HG02943 (cell line): ENCODE results near the gene RPAIN.
"Not testable (repeated sequence)": the region's sequence is repeated elsewhere in the genome, so short reads cannot be mapped to it uniquely, and the experiment has no call there.

ENCODE experiments used
- ATAC-seq: cut with Tn5 transposase; IDR thresholded peaks from one replicate; pipeline ENCODE4 v1.9.1; 2021; ENCODE audit warnings: mild to moderate bottlenecking, low read depth, moderate library complexity; ENCODE audit not compliant: unreplicated experiment

The RPAIN gene

DNA sequence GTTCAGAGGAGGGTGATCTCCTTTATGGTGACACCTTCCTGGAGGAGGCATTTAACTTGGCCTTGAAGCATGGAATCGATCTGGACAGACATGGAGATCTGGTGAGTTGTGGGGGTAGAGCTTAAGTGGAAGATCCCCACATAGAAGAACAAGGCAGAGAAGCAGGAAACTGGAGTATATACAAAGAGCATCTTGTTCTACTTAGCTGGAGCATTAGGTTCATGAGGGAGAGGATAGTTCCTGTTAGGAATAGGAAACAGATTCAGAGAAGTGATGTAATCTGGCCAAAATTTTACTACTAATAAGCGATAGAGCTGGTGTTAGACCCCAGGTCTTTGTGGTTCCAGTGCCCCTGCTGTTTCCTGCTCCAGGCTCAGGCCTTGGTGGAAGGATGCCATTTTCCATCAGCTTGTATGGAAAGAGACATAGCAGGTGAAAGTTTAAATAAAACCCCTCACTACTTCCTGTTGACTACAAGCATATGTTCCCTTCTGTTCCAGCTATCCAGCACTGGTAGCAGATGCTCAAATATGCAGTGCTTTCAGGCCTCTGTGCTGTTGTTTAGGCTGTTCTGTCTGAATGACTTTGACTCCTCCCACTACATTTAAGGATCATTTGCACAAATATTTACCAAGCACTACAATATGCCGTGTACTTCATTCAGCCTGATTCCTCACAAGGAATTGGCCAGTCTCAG lies 9.4 kb downstream of the RPAIN start:
- ATAC-seq: no peak

DNA sequence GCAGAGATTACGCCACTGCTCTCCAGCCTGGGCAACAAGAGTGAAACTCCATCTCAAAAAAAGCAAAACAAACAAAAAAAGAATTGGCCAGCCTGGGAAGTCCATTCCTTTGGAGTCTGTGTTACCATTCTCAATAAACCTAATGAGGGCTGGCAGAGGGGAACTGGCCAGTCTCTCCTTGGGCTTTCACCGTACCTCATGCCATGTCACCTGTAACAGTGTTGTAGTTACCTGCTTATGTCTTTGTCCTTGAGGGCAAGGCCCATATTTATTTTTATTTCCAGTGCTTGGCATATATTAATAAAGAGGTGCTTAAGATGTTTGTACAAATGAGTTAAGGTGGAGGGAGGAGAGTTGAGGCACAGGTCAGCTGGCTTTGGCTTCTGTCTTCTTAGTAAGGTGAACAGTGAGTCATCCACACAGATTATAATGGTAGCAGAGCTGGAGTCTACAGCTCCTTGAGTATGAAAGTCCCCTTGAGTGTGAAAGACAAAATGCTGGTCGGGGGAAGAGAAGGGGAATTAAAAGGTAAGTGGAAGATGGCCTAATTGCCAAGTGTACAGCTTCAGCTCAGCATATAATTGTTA lies 10.5 kb downstream of the RPAIN start:
- ATAC-seq: no peak

DNA sequence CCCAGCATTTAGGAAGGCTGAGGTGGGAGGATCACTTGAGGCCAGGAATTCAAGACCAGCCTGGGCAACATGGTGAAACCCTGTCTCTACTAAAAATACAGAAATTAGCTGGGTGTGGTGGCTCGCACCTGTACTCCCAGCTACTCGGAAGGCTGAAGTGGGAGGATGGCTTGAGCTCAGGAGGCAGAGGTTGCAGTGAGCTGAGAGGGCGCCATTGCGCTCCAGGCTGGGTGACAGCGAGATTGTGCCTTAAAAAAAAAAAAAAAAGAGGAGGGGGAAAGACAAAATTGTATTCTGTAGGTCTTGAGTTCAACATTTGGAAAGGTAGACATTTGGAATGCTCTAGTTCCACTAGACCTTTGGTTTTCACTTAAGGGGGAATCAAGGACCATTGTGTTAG lies 11.3 kb downstream of the RPAIN start:
- not testable (repeated sequence) for ATAC-seq

DNA sequence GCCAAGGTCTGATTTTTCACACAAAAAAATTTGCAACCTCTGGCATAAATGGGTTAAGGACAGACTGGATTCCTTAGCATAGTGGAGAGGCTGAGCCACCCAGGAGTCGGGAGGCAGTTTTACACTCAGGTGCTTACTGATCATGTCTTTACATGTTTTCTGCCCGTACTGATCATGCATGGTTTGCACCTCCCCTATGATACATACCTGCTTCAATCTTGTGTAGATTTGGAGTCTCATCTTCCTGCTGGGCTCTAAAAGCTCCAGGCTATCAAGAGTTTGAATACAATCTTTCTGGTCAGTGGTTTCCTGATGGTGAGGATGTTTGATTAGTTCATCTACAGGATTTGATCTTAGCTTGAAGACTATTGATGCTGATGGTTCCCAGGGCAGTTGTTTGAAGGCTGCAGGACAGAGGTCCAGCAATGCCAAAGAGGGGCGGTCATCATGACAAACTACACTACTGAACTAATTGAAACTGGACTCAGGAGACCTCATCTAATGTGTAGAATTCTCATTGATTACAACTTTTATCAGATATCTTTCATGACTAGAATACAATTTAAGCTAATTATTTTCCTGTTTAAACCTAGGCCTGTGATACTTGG lies 12.1 kb downstream of the RPAIN start:
- no peak for ATAC-seq

DNA sequence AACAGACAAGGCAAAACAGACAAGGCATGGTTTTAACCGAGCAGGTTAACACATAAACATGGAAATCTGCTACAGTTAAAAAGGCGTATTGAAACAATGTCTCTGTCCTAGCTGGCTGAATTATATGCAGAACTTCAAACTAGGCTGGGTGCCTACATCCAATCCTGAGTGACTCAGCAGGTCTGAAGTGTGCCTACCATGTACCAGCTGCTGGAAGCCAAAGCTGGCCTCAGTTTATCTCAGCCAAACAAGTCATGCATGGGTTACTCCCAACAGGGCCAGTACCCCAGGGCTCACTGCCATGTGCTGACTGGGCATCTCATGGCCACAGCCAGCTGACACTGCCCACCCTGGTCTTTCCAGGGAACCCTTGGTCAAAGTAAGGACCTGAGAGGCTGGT lies 15.0 kb downstream of the RPAIN start:
- no peak for ATAC-seq

DNA sequence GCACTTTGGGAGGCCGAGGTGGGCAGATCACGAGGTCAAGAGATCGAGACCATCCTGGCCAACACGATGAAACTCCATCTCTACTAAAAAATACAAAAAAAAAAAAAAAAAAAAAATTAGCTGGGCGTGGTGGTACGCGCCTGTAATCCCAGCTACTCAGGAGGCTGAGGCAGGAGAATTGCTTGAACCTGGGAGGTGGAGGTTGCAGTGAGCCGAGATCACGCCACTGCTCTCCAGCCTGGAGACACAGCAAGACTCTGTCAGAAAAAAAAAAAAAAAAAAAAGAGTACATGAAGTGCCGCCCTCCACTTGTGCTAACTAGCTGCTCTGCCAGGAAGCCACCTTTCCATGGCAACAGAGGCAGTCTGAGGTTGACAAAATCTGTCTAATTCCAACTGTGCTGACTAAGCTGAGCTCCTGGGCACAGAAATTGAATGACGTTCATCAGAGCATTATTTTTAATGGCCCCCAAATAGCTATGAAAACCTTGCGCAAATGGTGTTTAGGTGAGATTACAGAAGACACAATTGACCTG lies 15.9 kb downstream of the RPAIN start:
- not testable (repeated sequence) for ATAC-seq

DNA sequence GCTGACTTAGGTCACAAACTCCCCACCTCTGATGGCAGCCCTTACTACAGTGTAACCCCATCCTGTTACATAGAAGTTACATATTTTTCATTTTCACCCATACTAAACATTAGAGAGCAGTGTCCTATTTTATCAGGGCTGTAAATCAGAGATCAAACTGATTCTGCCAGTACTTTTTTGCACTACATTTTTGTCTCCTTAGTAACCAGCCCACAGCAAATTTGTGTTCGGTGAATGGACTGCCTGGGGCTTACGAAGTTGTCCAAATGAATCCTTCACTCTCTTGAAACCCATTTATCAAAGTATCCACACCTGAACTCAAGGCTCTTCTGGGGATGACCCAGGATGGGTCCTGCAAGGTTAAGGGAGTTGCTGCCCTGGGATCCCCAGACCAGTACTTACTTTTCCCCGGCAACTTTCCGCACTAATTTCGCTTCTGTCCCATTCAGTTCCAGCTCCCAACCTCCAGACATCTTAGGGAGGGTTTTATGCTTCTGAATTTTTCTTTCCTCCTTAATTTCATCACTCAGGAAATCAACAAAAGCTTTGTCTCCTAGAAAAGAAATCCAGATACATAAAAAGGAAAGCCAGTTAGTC lies 17.8 kb downstream of the RPAIN start:
- no peak for ATAC-seq

DNA sequence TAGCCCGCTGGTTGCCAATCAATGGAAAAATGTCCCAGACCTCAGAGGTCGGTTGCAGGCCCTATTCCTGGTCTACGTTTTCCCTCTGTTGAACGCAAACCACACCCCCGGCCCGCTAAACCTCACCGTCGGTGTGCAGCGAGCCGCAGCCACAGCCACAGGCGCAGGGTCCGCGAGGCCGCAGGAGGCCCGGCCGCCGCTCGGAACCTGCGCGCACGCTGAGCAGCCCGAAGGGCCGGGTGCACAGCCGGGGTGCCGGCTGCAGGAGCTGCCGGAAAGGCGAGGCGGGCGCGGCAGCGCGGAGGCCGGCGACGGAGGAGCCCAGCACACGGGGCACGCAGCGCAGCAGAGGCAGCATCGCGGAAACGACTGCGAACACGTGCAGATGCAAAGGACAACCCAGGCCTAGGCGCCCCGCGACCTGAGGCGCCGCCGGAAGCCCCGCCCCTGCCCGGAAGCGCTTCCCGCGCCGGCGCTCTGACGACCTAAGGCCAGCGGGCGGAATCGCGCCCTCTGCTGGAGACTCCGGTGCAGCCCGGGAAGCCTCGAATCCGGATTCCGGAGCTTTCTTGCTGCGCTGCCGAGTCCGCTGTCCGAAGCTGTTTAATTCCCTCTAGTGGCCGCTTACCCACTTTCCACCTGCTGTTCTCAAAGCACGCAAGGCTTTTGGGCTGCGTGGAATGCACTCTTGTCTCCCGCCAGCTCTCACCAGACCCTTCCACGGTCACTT lies 18.9 kb downstream of the RPAIN start, which contains the start of gene C1QBP:
Gene C1QBP, minus strand, starts transcription at position 440 of the 730 bp plus-strand sequence. Its CDS starts 82 bp downstream, at position 358.
- peak; percentile 68 for ATAC-seq

DNA sequence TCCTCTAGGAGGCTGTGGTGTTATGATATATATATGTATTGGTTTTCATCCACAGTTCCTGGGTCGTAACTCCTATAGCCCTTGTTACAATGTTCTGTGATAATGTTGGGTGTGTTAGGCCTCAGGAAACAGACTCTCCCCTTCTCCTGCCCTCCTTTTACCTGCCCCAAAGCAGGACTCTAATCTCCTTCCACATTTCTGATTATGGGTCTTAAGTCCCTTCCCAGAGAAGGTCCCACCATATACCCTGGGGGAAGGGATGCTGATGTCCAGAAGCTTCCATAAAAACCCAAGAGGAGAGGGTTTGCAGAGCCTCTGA lies 19.4 kb downstream of the RPAIN start:
- peak; percentile 17 for ATAC-seq

DNA sequence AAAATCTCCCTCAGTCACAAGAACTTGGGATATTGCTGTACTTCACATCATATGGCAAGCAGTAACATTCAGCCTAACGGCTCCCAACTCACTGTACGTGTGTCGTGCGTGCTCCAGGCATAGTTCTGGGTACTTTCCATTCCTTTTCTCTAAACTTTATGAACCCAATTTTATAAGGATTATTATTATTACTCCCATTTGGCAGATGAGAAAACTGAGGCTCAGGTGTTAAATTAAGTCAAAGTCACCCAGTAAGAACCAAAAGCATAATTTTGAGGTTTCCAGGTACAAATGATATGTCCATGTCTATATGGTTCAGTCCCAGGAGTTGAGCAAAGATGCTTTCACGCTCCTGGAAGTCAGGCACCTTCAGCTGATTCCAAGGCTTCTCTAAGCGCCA lies 23.7 kb downstream of the RPAIN start:
- no peak for ATAC-seq

DNA sequence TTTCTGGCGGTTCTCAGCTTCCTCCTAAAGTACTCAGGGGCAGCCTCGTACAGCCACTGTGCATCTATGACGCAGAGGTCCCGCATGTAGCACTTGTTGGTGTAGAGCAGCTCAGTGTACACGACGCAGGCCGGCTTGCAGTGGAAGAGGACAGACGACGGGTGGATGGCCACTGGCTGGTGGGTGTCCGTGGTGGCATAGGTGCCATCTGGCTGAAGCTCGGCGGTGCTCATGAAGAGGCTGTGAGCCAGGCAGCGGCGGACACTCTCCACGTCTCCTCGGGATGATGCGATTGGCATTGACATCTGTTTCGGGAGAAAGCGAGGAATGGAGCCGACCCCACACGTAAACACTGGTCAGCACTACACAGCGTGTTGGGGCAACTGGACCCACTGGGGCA lies 24.2 kb downstream of the RPAIN start:
- ATAC-seq: no peak

DNA sequence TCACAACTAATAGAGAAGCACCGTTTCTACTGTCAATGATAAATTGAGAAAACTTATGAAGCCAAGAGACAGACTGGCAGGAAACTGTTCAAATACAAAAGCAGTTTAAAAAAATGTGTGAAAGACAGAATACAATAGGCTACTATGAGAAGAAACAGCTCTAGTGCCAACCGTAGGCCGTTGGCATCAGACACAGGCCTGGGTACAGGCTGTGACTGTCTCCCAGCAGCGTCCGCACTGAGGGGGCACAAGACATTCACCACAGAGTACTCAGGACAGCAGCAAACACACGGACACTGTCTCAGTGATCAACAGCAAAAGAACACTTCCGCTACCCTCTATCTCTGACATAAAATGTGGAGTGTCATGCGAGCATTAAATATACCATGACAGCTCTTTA lies 26.8 kb downstream of the RPAIN start:
- no peak for ATAC-seq

DNA sequence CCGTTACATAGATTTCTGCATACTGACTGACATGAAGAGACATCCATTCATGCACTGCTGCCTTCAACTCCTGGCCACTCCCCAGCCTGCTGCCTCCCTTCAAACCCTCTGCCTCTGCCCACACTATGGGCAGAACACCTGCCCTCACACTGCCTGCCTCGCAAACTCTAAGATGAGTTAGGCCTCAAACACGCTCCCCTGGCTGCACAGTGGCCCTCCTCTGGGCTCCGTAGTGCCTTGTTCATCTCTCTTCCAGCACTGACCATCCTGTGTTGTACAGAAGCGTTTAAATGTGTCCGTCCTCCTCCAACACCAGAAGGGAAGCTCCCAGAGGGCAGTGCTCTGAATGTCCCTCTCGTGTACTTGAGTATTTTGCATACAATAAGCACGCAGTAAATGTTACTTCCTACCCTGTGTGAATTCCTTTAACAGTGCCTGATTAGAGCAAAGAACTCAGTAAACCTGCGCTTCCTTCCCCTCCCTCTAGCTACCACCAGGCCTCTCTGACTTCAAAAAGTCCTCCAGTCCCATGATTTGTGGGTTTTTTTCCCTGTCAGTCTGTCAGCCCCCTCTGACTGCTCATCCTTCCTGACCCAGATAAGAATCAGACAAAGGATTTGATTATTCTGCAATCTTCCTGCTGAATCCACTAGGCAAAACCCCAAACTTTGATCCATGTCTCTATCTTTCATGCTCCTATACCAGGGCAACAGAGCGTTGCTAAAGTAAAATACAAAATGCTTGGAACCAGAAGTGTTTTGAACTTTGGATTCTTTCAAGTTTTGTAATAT lies 44.9 kb downstream of the RPAIN start:
- no peak for ATAC-seq

DNA sequence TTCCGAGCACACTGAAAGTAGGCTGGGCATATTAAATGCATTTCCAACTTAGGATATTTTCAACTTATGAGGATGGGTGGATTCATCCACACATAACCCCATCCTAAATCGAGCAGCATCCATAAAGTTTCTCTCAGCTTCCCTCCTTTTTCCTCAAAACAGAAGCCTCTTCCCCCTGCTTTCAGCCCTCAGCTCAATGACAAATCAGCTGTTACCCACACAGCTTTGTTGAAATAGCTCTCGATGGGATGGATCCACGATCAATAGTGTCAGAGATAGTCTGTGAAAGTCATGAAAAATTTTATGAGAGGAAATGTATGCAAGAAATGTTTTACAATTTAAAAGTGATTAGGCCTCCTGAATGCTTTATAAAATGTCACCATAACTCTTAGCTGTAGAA lies 46.3 kb downstream of the RPAIN start:
- ATAC-seq: no peak

DNA sequence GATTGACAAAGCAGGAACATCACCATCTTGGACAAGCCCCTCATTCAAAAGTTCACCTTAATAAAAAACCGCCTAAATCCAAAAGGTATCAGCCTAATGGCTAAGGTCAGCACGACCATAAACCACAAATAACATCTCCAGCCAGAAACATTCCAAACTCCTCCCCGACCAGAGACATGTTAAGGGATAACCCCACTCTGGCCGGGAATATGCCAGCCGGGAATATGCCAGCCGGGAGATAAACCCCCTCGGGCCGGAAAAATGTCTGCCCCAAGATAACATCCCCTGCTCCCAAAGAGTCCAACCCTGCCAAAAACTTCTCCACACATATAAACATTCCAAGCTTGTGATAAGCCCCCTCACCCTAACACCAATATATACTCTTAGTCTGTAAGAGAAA lies 47.4 kb downstream of the RPAIN start:
- no peak for ATAC-seq

DNA sequence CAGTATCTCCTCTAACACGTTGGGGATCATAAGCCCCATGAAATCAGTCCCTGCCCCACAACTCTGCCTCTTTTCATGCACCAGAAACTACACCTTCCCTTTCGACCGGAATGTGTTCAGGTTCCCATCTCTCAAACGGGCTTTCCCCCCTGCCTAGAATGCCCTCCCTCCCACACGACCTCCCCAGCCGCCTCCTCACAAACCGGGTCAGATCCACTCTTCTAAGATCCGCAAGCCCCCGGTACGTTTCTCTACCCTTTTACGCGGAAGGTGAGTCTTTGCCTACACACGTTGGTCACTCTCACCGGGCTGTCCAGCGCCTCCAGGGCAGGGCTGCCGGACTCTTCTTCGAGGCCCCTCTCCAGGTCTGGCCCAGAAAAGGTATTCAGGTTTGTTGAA lies 48.1 kb downstream of the RPAIN start:
- ATAC-seq: no peak

DNA sequence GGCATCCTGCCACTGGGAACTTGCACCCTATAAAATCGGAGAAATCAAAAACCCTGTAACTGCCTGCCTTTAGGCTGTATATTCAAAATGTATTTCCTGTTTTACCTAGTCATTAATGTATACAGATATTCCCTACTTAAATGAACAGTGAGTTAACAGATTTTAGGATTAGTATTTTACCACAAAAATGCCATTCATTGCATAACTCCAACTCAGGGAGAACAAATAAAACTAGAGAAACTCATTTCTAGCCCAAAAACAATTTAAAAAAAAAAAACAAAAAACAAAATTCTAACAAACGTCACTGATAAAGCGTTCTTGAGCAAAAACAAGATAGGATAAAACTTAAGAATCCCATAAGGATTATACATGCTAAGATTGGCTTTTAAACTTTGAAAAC lies 52.5 kb downstream of the RPAIN start:
- ATAC-seq: no peak

DNA sequence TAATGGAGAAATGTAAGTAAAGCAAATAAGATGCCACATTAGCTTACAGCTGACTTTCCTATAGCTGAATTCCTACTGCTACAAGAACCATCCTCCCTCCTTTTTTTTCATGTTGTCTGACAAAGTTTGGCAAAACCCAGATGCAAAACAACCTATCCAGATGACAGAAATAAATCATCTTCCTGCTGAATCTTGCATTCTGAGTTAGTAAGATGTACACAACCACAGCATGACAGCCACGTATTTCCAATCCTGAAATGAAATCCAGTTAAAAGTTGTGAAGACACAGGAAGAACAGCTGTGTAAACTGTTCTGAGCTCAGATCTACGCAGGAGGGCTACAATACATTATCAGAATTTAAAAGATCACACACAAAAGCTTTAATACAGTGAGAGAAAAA lies 53.9 kb downstream of the RPAIN start:
- ATAC-seq: no peak

DNA sequence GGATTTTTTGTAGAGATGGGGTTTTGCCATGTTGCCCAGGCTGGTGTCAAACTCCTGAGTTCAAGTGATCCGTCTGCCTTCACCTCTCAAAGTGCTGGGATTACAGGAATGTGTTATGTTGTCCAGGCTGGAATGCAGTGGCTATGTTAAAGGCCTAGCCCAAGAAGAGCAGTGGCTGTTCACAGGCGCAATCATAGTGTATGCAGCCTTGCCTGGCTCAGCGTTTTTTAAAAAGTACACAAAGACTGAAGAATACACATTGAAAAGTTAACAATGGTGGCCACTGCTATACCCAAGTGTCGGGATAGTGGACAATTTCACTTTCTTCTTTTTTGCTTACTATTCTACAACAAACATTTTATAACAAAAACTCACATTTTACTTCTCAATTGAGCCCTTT lies 59.0 kb downstream of the RPAIN start:
- ATAC-seq: no peak

DNA sequence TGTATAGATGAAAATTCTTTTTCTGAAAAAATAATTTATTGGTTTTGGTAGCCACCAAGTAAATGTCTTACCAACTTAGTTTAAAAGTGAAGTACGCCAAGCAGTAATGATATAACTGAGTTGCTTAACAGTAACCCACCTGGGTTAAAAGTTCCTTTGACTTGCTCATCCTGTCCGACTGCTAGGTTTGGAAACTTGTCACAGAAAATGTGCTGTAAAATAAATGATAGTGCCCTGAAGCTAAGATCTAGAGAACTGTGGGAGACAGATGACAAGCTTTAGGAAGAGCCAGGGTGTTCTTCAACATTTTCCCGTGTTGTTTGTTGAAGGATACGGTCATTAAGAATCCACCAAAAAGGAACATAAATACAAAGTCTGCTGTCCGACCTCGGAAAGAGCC lies 61.0 kb downstream of the RPAIN start:
- no peak for ATAC-seq
